ENCODE data around the gene C10orf71.

DNA sequence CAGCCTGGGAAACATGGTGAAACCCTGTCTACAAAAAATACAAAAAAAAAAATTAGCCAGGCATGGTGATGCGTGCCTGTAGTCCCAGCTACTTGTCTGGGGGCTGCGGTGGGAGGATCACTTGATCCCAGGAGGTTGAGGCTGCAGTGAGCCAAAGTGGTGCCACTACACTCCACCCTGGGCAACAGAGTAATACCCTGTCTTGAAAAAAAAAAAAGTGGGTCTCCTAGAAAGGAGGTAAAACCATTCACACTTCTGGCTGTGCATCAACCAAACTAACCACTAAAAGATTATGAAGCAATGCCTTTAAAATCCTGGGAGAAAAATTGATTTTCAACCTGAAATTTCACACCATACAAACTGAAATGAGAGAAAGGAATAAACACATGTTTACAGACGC lies 35.4 kb upstream of the C10orf71 start:
- TF ChIP-seq, protein P1, sequence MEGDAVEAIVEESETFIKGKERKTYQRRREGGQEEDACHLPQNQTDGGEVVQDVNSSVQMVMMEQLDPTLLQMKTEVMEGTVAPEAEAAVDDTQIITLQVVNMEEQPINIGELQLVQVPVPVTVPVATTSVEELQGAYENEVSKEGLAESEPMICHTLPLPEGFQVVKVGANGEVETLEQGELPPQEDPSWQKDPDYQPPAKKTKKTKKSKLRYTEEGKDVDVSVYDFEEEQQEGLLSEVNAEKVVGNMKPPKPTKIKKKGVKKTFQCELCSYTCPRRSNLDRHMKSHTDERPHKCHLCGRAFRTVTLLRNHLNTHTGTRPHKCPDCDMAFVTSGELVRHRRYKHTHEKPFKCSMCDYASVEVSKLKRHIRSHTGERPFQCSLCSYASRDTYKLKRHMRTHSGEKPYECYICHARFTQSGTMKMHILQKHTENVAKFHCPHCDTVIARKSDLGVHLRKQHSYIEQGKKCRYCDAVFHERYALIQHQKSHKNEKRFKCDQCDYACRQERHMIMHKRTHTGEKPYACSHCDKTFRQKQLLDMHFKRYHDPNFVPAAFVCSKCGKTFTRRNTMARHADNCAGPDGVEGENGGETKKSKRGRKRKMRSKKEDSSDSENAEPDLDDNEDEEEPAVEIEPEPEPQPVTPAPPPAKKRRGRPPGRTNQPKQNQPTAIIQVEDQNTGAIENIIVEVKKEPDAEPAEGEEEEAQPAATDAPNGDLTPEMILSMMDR (IDR thresholded peaks at IDR 0.05), result no peak
- TF ChIP-seq POLR2AphosphoS5 (IDR thresholded peaks at IDR 0.05) (no peak), EP300 (IDR thresholded peaks at IDR 0.05) (no peak)
